ENCODE results near the gene PLXDC1.

DNA sequence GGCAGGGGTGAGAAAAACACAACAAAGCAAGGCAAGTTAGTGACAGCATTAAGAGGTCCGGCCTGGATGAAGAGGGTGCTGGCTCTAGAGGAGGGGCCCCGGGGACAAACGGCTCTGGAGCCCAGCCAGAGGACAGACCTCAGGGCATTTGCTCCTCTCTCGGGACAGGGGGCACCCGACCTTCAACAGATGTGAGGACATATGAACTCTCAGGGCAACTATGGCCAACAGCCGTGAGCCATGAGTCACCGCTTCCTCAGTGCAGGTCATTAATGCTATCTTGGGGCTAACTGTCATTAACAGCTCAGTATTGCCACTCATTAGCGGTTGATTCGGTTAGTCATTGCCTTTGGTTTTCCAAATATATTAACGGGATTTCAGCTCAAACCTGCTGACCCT is 24.3 kb upstream of the PLXDC1 start:
- TF ChIP-seq POLR2A (IDR thresholded peaks at IDR 0.05) = no peak
- TF ChIP-seq, protein P1, sequence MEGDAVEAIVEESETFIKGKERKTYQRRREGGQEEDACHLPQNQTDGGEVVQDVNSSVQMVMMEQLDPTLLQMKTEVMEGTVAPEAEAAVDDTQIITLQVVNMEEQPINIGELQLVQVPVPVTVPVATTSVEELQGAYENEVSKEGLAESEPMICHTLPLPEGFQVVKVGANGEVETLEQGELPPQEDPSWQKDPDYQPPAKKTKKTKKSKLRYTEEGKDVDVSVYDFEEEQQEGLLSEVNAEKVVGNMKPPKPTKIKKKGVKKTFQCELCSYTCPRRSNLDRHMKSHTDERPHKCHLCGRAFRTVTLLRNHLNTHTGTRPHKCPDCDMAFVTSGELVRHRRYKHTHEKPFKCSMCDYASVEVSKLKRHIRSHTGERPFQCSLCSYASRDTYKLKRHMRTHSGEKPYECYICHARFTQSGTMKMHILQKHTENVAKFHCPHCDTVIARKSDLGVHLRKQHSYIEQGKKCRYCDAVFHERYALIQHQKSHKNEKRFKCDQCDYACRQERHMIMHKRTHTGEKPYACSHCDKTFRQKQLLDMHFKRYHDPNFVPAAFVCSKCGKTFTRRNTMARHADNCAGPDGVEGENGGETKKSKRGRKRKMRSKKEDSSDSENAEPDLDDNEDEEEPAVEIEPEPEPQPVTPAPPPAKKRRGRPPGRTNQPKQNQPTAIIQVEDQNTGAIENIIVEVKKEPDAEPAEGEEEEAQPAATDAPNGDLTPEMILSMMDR (IDR thresholded peaks at IDR 0.05) = no peak
